IPS-15b (cell line): ENCODE results near the gene CAPN2.

Experiments
- H3K27me3 ChIP-seq: one replicate; pipeline ENCODE4 v1.6.1; 2013; ENCODE audit warnings: low read length; ENCODE audit not compliant: control insufficient read depth, insufficient read depth
- H3K36me3 ChIP-seq: one replicate; pipeline ENCODE4 v1.6.1; 2013; ENCODE audit warnings: low read length; ENCODE audit not compliant: control insufficient read depth, insufficient read depth
- H3K4me1 ChIP-seq: one replicate; pipeline ENCODE4 v1.6.1; 2013; ENCODE audit warnings: mild to moderate bottlenecking, low read length; ENCODE audit not compliant: control insufficient read depth, insufficient read depth
- H3K4me3 ChIP-seq: one replicate; pipeline ENCODE4 v1.5.1; 2013; ENCODE audit warnings: low read depth, low read length
- H3K9ac ChIP-seq: one replicate; pipeline ENCODE4 v1.6.1; 2013; ENCODE audit warnings: low read depth, mild to moderate bottlenecking, low read length
- H3K9me3 ChIP-seq: one replicate; pipeline ENCODE4 v1.6.1; 2013; ENCODE audit warnings: mild to moderate bottlenecking, low read length; ENCODE audit not compliant: control insufficient read depth, insufficient read depth

Gene CAPN2

GRCh38 chr1:223775711-223776074, 63.4 kb downstream of the CAPN2 start:
- H3K36me3 ChIP-seq: peaks cover 14% of the 10 kb centered on the region
- no peaks in the 10 kb centered on the region for H3K9me3 ChIP-seq
- no peaks in the 10 kb centered on the region for H3K27me3 ChIP-seq
- H3K4me3 ChIP-seq: no peak overlapping the region
- H3K9ac ChIP-seq: no peak overlapping the region
- H3K4me1 ChIP-seq: peaks cover 7% of the 10 kb centered on the region

DNA sequence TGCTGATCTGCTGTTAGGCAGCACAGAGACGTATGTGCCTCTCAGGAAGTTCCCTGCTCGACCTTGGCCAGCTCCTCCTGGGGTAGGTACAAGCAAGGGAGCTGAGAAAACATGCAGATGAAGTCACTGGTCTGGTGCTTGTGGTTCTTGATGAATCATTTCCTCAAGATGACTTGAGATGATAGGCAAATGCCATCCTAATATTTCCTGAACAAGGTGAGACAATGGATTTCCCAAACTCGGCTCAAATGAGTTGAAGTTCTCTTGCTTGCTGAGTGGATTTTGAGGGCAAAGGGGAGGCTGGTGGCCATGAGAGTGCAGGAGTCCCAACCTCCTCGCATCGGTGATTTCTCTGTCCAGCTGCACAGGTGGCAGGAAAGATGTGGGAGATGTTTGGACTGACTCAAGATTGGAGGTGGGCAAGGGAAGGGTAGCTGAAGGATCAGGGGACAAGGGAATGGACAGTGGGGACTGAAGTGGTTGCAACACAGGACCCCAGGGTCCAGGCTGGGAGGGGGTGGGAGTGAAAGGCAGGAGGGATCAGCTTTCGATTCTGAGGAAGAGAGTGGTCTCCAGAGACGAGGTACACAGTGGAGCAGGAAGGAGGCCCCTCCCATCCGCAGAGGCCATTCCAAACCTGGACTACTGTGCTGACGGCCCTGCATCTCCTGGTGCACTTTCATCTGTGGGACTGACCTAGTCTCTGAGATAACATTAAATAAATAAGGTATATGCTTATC, 63.9 kb downstream of the CAPN2 start:
- peaks cover 7% of the 10 kb centered on the region for H3K4me1 ChIP-seq
- H3K9ac ChIP-seq: no peak overlapping the region
- no peak overlapping the region for H3K4me3 ChIP-seq
- no peaks in the 10 kb centered on the region for H3K9me3 ChIP-seq
- peaks cover 10% of the 10 kb centered on the region for H3K36me3 ChIP-seq
- no peaks in the 10 kb centered on the region for H3K27me3 ChIP-seq

DNA sequence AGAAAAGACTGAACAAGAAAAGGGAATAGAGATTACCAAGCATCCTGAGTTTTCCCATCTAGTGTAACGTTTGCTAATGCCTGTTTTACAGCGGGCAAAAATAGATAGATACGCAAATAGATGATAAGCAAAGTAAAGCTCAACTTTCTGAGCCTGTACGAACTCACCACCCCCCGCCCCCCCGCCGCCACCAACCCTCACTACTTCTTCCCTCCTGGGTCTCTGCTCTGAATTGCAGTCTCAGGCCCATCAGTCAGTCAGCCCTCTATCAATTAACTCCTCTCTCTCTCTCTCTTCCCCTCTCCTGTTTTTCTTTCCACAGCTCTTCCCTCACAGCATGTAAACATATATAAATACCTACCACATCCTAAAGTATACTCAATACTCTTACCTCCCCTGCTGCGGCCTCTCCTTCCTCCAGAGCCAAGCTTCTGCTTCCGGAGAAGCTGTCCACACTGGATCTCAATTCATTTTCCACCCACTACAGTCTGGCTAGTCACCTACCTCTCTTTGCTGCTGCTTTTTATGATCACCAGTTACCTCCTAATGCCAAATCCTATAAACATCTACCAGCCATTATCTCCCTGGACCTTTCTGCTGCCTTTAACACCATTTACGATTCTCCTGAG, 64.6 kb downstream of the CAPN2 start:
- Histone ChIP-seq H3K4me1 (peaks cover 3% of the 10 kb centered on the region), H3K4me3 (no peak overlapping the region), H3K36me3 (peaks cover 10% of the 10 kb centered on the region), H3K27me3 (no peaks in the 10 kb centered on the region), H3K9me3 (no peaks in the 10 kb centered on the region), H3K9ac (no peak overlapping the region)

- peaks cover 10% of the 10 kb centered on the region for H3K36me3 ChIP-seq
- H3K9ac ChIP-seq: no peak overlapping the region
- H3K27me3 ChIP-seq: no peaks in the 10 kb centered on the region
- H3K4me1 ChIP-seq: no peaks in the 10 kb centered on the region
- no peaks in the 10 kb centered on the region for H3K9me3 ChIP-seq
- no peak overlapping the region for H3K4me3 ChIP-seq
Measured at GRCh38 chr1:223780318-223780717, 68.0 kb downstream of the CAPN2 start.

- Histone ChIP-seq H3K9ac (no peak overlapping the region), H3K4me3 (no peak overlapping the region), H3K27me3 (no peaks in the 10 kb centered on the region), H3K9me3 (no peaks in the 10 kb centered on the region), H3K4me1 (no peaks in the 10 kb centered on the region), H3K36me3 (peaks cover 10% of the 10 kb centered on the region)
Measured at GRCh38 chr1:223780949-223781348, 68.6 kb downstream of the CAPN2 start.

DNA sequence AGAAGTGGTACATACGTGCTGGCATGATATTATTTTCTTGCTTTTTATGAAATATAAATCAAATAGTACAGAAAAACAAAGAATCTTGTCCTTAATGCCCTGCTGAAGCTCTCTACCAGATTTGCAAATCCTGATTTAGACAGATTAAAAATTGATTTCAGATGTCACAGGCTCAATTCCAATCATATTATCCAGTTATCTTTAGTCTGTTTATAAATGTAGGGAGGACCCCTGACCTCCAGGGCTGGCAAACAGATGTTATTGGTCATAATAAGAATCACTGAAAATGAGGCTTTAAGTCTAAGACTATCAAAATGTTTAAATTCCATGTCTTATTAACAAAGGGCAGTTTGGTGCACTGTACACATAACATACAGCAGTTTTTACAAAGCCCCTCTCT, 71.3 kb downstream of the CAPN2 start:
- Histone ChIP-seq H3K27me3 (no peaks in the 10 kb centered on the region), H3K36me3 (peaks cover 5% of the 10 kb centered on the region), H3K4me1 (no peaks in the 10 kb centered on the region), H3K4me3 (no peak overlapping the region), H3K9me3 (no peaks in the 10 kb centered on the region), H3K9ac (no peak overlapping the region)

DNA sequence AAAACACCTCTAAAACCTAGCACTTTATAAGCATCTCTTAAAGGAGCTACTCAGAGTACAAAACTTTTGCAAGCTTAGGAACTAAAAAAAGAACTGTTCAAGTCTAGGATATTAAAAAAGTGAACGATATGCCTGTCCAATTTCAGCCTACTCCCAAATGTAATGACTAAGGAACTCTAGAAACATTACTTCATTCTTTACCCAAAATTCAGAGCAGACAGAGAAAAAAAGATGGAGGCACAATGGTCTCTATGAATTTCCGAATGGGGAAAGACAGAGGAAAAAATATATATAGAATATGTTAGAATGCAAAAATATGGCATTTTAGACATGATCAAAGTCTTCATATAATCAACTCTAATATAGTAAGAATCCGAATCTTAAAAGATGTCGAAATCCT, 72.2 kb downstream of the CAPN2 start:
- H3K27me3 ChIP-seq: no peaks in the 10 kb centered on the region
- peaks cover 7% of the 10 kb centered on the region for H3K36me3 ChIP-seq
- no peak overlapping the region for H3K4me3 ChIP-seq
- no peak overlapping the region for H3K9ac ChIP-seq
- H3K4me1 ChIP-seq: no peaks in the 10 kb centered on the region
- no peaks in the 10 kb centered on the region for H3K9me3 ChIP-seq

DNA sequence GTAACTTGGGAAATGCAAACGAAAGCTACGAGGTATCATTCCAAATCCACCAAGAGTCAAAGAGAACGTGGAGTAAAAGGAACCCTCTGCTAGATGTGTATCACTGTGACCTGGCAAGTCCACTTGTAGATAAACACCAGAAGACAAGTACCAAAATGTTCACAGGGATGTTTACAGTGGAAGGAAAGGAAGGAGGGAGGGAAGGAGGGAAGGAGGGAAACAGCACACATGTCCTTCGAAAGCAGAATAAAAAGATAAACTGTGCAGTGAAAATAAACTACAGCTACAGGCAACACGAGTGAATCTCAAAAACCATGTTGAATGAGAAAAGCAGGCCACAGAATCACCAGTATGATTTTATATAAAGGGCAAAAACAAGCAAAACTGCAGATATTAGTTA, 73.5 kb downstream of the CAPN2 start:
- Histone ChIP-seq H3K9me3 (no peaks in the 10 kb centered on the region), H3K4me1 (no peaks in the 10 kb centered on the region), H3K4me3 (no peak overlapping the region), H3K27me3 (no peaks in the 10 kb centered on the region), H3K9ac (no peak overlapping the region), H3K36me3 (peaks cover 2% of the 10 kb centered on the region)

DNA sequence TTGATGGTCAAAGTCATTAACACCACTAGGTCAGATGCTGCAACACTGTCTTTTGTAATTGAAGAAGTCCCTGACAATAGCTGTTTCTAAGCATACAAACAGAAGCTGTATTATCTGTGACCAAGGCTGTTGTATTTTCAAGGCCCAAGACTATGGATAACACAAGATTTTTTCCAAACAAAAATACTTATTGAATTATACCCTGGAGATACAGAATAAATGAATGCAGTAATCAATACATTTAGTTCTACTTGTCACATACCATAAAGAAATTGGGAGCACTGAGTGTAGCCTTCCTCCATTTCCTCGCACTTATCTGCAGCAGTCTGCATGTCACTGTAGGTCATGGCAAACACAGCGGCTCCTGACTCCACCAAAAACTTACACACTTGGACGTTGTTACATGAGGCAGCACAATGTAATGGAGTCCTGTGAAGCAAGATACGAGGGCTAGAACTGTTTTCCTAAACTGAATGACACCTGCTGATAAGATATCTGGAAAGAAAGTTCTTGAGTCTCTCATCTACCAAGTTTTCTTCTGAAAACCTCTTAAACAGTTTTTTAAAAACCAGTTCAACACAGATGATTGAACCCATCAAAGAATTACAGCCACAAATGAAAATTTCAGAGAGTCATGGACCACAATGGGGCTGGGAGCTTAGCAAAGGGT, 76.5 kb downstream of the CAPN2 start:
- Histone ChIP-seq H3K36me3 (peaks cover 2% of the 10 kb centered on the region), H3K4me3 (no peak overlapping the region)

GRCh38 chr1:223792046-223792445, 79.7 kb downstream of the CAPN2 start:
- Histone ChIP-seq H3K9ac (no peak overlapping the region), H3K27me3 (no peaks in the 10 kb centered on the region), H3K4me1 (no peaks in the 10 kb centered on the region), H3K36me3 (peaks cover 2% of the 10 kb centered on the region), H3K4me3 (no peak overlapping the region), H3K9me3 (no peaks in the 10 kb centered on the region)

More for the DNA sequence above, 76.5 kb downstream of the CAPN2 start:
- no peaks in the 10 kb centered on the region for H3K9me3 ChIP-seq
- no peaks in the 10 kb centered on the region for H3K4me1 ChIP-seq
- H3K9ac ChIP-seq: no peak overlapping the region
- H3K27me3 ChIP-seq: no peaks in the 10 kb centered on the region

- no peak overlapping the region for H3K4me3 ChIP-seq
- H3K4me1 ChIP-seq: no peaks in the 10 kb centered on the region
- peaks cover 9% of the 10 kb centered on the region for H3K36me3 ChIP-seq
- no peaks in the 10 kb centered on the region for H3K27me3 ChIP-seq
- H3K9me3 ChIP-seq: no peaks in the 10 kb centered on the region
- H3K9ac ChIP-seq: no peak overlapping the region
Measured at GRCh38 chr1:223793716-223794115, 81.4 kb downstream of the CAPN2 start.
